Measurements from ENCODE around the gene FGD4.

GRCh38 chr12:32407795-32408194, 8.4 kb downstream of the FGD4 start:
- no peak for TF ChIP-seq POLR2AphosphoS5 (IDR thresholded peaks at IDR 0.05; ENCODE audit: low read depth, low read length)
- TF ChIP-seq POLR2A (IDR thresholded peaks at IDR 0.05; ENCODE audit: low read depth, low read length): no peak
- no peak for TF ChIP-seq TAF1 (IDR thresholded peaks at IDR 0.05; ENCODE audit: low read depth, low read length)
- TF ChIP-seq POU2F2 (IDR thresholded peaks at IDR 0.05; ENCODE audit: low read depth, low read length): no peak
